Trophoblast cell (in vitro differentiated cells and primary cell): Measurements from ENCODE around the gene MRPL27.

Source experiments
- DNase-seq, 2 donors: peaks; one replicate each; pipeline ENCODE4 v3.0.0-alpha.2; 2016
- H2AFZ ChIP-seq: 2 replicates; pipeline ENCODE4 v1.6.1; 2013; ENCODE audit warnings: low read length, moderate library complexity, mild to moderate bottlenecking; ENCODE audit not compliant: insufficient read depth, poor library complexity
- H2AK5ac ChIP-seq: 2 replicates; pipeline ENCODE4 v1.6.1; 2013; ENCODE audit warnings: mild to moderate bottlenecking, low read length
- H2BK120ac ChIP-seq: 2 replicates; pipeline ENCODE4 v1.6.1; 2013; ENCODE audit warnings: low read length, mild to moderate bottlenecking, moderate library complexity; ENCODE audit not compliant: insufficient read depth, poor library complexity
- H2BK12ac ChIP-seq: 2 replicates; pipeline ENCODE4 v1.6.1; 2013; ENCODE audit warnings: mild to moderate bottlenecking, low read length, moderate library complexity
- H2BK5ac ChIP-seq: 2 replicates; pipeline ENCODE4 v1.6.1; 2013; ENCODE audit warnings: low read length, low read depth, moderate library complexity, mild to moderate bottlenecking; ENCODE audit not compliant: poor library complexity
- H3K14ac ChIP-seq: 2 replicates; pipeline ENCODE4 v1.6.1; 2013; ENCODE audit warnings: mild to moderate bottlenecking, low read length
- H3K18ac ChIP-seq: 2 replicates; pipeline ENCODE4 v1.6.1; 2013; ENCODE audit warnings: mild to moderate bottlenecking, low read length
- H3K23ac ChIP-seq: 2 replicates; pipeline ENCODE4 v1.6.1; 2013; ENCODE audit warnings: low read length
- H3K27ac ChIP-seq: 2 replicates; pipeline ENCODE4 v1.5.1; 2013; ENCODE audit warnings: low read depth, mild to moderate bottlenecking, inconsistent platforms, low read length, moderate library complexity
- H3K27me3 ChIP-seq: 2 replicates; pipeline ENCODE4 v1.6.1; 2013; ENCODE audit warnings: inconsistent platforms, mild to moderate bottlenecking, low read length, moderate library complexity; ENCODE audit not compliant: insufficient read depth
- H3K36me3 ChIP-seq, 2 experiments: 1 replicate in 1 of 2; 2 replicates in 1 of 2; pipeline ENCODE4 v1.6.1; 2013; ENCODE audit warnings: low read length in 2 of 2, mild to moderate bottlenecking in 2 of 2, moderate library complexity in 1 of 2; ENCODE audit not compliant: insufficient read depth in 2 of 2, control insufficient read depth in 1 of 2
- H3K4ac ChIP-seq: 2 replicates; pipeline ENCODE4 v1.6.1; 2013; ENCODE audit warnings: low read depth, mild to moderate bottlenecking, low read length, moderate library complexity
- H3K4me1 ChIP-seq, 2 experiments: 1 replicate in 1 of 2; 2 replicates in 1 of 2; pipeline ENCODE4 v1.6.1; 2013; ENCODE audit warnings: low read length in 2 of 2, mild to moderate bottlenecking in 2 of 2, moderate library complexity in 1 of 2; ENCODE audit not compliant: insufficient read depth in 2 of 2, control insufficient read depth in 1 of 2
- H3K4me2 ChIP-seq: 2 replicates; pipeline ENCODE4 v1.6.1; 2013; ENCODE audit warnings: inconsistent platforms, mild to moderate bottlenecking, low read length, moderate library complexity
- H3K4me3 ChIP-seq: 2 replicates; pipeline ENCODE4 v1.5.1; 2013; ENCODE audit warnings: mild to moderate bottlenecking, low read depth, low read length, inconsistent platforms
- H3K79me1 ChIP-seq: one replicate; pipeline ENCODE4 v1.6.1; 2013; ENCODE audit warnings: low read length
- H3K79me2 ChIP-seq: 2 replicates; pipeline ENCODE4 v1.6.1; 2013; ENCODE audit warnings: low read length, mild to moderate bottlenecking; ENCODE audit not compliant: control insufficient read depth, insufficient read depth, poor library complexity
- H3K9ac ChIP-seq: 2 replicates; pipeline ENCODE4 v1.6.1; 2013; ENCODE audit warnings: mild to moderate bottlenecking, low read length
- H3K9me3 ChIP-seq: 2 replicates; pipeline ENCODE4 v1.6.1; 2013; ENCODE audit warnings: low read depth, mild to moderate bottlenecking, control low read depth, inconsistent platforms, low read length; ENCODE audit not compliant: insufficient read depth
- H4K12ac ChIP-seq: 2 replicates; pipeline ENCODE4 v1.6.1; 2013; ENCODE audit warnings: low read depth, mild to moderate bottlenecking, low read length, moderate library complexity
- H4K8ac ChIP-seq: 2 replicates; pipeline ENCODE4 v1.6.1; 2013; ENCODE audit warnings: low read depth, mild to moderate bottlenecking, low read length, moderate library complexity
- H4K91ac ChIP-seq: one replicate; pipeline ENCODE4 v1.6.1; 2013; ENCODE audit warnings: low read depth, mild to moderate bottlenecking, low read length, moderate library complexity
- WGBS: extraction: QIAGEN DNeasy Blood & Tissue Kit; methylation state at CpG from one replicate; pipeline ENCODE4 v1.1.7; 2013; ENCODE audit warnings: missing lambda C conversion rate; ENCODE audit not compliant: insufficient read length, insufficient coverage; ENCODE audit errors: extremely low coverage; 5-methylcytosine and 5-hydroxymethylcytosine counted together

The MRPL27 gene

DNA sequence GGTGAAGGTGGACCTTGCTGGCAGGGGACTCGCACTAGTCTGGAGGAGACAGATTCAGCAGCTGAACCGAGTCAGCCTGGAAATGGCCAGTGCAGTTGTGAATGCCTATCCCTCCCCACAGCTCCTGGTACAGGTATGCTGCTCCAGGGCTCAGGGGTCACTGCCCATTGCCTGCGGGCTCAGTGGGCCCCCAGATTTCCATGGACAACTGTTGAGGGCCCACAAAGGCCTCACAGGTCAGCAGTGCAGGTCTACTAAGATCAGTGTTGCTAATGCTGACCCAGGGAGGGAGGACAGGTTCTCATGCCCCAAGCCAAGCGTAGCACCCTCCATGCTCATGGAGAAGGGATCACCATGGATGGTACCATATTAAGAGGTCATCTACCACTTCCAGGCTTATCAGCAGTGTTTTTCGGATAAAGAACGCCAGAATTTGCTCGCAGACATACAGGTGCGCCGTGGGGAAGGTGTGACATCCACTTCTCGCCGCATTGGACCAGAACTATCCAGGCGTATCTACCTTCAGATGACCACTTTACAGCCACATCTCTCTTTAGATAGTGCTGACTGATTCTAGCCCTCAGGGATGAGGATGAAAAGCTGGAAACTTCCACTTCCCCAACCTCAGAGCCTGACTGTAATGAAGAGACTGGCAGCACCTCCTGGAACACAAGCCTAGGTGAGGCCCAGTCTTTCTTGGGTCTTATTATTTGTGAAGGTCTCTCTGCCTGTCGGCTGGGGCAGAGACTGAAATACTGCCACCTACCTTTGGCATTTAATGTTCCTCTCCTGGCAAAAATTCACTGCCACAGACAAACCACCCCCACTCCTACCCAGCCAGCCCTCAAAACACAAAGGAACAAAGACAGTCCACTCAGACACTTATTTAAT is 7.6 kb upstream of the MRPL27 start:
- Histone ChIP-seq H2BK5ac (no peak overlapping the region), H3K9ac (no peak overlapping the region), H3K4me3 (no peak overlapping the region), H2BK12ac (no peak overlapping the region), H3K27me3 (no peaks in the 10 kb centered on the region), H3K9me3 (no peaks in the 10 kb centered on the region), H3K79me2 (no peaks in the 10 kb centered on the region), H3K18ac (no peak overlapping the region), H3K14ac (no peak overlapping the region), H4K8ac (no peak overlapping the region), H3K4ac (no peak overlapping the region), H3K4me1 (no peaks in the 10 kb centered on the region), H2BK120ac (no peak overlapping the region), H3K23ac (no peak overlapping the region), H3K27ac (no peak overlapping the region), H4K91ac (no peak overlapping the region), H2AK5ac (no peak overlapping the region), H3K36me3 (peaks cover 38 to 62% of the 10 kb centered on the region in 2 experiments), H4K12ac (no peak overlapping the region), H2AFZ (no peak overlapping the region), H3K79me1 (no peaks in the 10 kb centered on the region), H3K4me2 (no peak overlapping the region)
- DNase-seq = peak in 1 of 2 donors; percentile 5
- no CpG with 5 or more reads among the region's 13 CpGs for WGBS

DNA sequence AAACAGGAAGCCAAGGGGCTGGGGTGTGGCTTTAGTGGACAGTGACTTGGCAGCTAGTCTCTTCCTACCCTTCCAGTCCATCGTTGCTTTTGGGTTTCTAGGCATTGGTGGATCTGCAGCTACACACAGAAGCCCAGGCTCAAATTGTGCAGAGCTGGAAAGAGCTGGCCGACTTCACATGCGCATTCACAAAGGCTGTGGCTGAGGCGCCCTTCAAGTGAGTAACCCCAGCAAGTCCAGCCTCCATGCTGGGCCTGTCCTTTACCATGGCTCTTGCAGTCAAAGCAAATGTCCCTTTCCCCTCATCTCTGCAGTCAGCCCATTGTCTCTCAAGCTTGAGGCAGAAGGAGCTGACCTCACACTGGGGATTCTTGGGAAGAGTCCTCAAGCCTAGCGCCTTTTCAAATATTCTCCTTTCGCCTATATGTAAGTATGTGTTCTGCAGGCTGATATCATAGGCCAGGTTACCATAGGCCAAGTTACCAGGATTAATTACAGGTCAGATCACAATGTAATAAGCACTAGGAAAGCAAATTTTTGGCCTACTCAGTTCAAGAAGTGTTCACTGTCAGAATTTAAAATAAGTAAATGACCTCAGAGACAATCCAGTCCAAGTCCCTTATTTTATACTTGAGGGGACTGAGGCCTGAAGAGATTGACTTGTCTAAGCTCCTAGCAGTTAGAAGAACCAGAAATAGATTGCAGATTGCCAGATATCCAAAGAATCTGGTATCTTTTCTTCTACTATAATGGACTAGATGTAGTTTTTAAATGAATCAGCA is 6.6 kb upstream of the MRPL27 start:
- Histone ChIP-seq H3K9me3 (no peaks in the 10 kb centered on the region), H4K12ac (no peak overlapping the region), H2BK12ac (no peak overlapping the region), H3K4ac (no peak overlapping the region), H2BK120ac (no peak overlapping the region), H3K79me1 (no peaks in the 10 kb centered on the region), H2AFZ (no peak overlapping the region), H3K4me3 (no peak overlapping the region), H3K23ac (no peak overlapping the region), H3K27me3 (no peaks in the 10 kb centered on the region), H4K8ac (no peak overlapping the region), H3K14ac (no peak overlapping the region), H3K27ac (no peak overlapping the region), H3K4me1 (no peaks in the 10 kb centered on the region), H3K36me3 (peaks cover 32 to 53% of the 10 kb centered on the region in 2 experiments), H3K4me2 (no peak overlapping the region), H3K79me2 (no peaks in the 10 kb centered on the region), H4K91ac (no peak overlapping the region), H3K9ac (no peak overlapping the region), H3K18ac (no peak overlapping the region), H2BK5ac (no peak overlapping the region), H2AK5ac (no peak overlapping the region)
- DNase-seq = peak in 1 of 2 donors; percentile 2
- no CpG with 5 or more reads among the region's 6 CpGs for WGBS

DNA sequence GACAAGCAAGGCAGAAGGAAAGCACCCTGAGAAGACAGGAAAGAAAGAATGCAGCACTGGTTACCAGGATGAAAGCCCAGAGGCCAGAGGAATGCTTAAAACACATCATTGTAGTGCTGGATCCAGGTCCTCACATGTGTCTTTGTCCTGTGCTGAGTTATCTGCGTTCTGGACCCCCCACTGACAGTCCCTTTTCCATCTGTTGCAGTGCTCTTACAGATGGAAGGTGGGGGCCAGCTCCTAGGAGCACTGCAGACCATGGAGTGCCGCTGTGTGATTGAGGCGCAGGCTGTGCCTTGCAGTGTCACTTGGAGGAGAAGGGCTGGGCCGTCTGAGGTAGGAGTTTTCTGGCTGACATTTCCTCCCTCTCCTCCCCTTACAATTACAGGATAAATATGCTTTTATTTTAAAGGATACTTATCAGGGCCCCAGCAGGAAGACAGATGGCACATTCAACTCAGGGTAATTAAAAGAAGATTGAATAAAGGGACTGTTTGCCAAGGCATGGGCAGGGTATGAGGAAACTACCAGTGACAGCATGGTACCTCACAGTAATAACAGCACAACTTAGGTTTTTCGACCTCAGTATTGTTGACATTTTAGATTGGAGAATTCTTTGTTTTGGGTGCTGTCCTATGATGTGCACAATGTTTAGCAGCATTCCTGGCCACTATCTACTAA is 3.0 kb upstream of the MRPL27 start:
- Histone ChIP-seq H3K18ac (no peak overlapping the region), H3K9me3 (no peaks in the 10 kb centered on the region), H3K4me1 (peaks cover 0 to 7% of the 10 kb centered on the region in 2 experiments), H4K8ac (no peak overlapping the region), H3K79me1 (peaks cover 6% of the 10 kb centered on the region), H3K27ac (no peak overlapping the region), H3K36me3 (peaks cover 16 to 23% of the 10 kb centered on the region in 2 experiments), H2BK5ac (no peak overlapping the region), H3K79me2 (peaks cover 7% of the 10 kb centered on the region), H2AK5ac (no peak overlapping the region), H3K9ac (no peak overlapping the region), H2BK120ac (no peak overlapping the region), H3K4me3 (no peak overlapping the region), H3K4me2 (no peak overlapping the region), H4K12ac (no peak overlapping the region), H3K27me3 (no peaks in the 10 kb centered on the region), H3K4ac (no peak overlapping the region), H4K91ac (no peak overlapping the region), H3K23ac (no peak overlapping the region), H2BK12ac (no peak overlapping the region), H2AFZ (no peak overlapping the region), H3K14ac (no peak overlapping the region)
- no peak for DNase-seq
- WGBS = no CpG with 5 or more reads among the region's 5 CpGs

- Histone ChIP-seq H2BK5ac (no peak overlapping the region), H3K23ac (no peak overlapping the region), H2AFZ (no peak overlapping the region), H4K12ac (no peak overlapping the region), H3K79me1 (peaks cover 6% of the 10 kb centered on the region), H3K4me1 (peaks cover 0 to 7% of the 10 kb centered on the region in 2 experiments), H4K8ac (no peak overlapping the region), H3K4me2 (peak overlapping the region; percentile 67), H3K79me2 (peaks cover 7% of the 10 kb centered on the region), H2BK120ac (no peak overlapping the region), H3K36me3 (peaks cover 18 to 19% of the 10 kb centered on the region in 2 experiments), H3K9me3 (no peaks in the 10 kb centered on the region), H4K91ac (no peak overlapping the region), H3K27ac (no peak overlapping the region), H3K9ac (no peak overlapping the region), H3K14ac (no peak overlapping the region), H3K4me3 (no peak overlapping the region), H2BK12ac (no peak overlapping the region), H3K27me3 (no peaks in the 10 kb centered on the region), H3K4ac (no peak overlapping the region), H2AK5ac (no peak overlapping the region), H3K18ac (no peak overlapping the region)
- WGBS = no CpG with 5 or more reads among the region's 2 CpGs
- no peak for DNase-seq
These were observed 721 bp upstream of the MRPL27 start for GRCh38 chr17:50373705-50374104.
